Stimulated activated CD8-positive, alpha-beta memory T cell treated with anti-CD3 and anti-CD28 coated beads, Interleukin-12 subunit alpha, Interleukin-12 subunit beta, amount 100 ng/mL, for 24 hours (primary cell): ENCODE data around the gene WDR37.
"Not testable (repeated sequence)": the region's sequence is repeated elsewhere in the genome, so short reads cannot be mapped to it uniquely, and the experiment has no call there.

Source experiments
- DNase-seq: peaks from one replicate; pipeline ENCODE4 v3.0.0-alpha.2; 2020; ENCODE audit errors: extremely low read depth

The WDR37 gene

GRCh38 chr10:1056326-1057105 is at the start of gene WDR37:
Gene WDR37, plus strand, starts transcription at chr10:1056385. Its CDS starts 15,771 bp downstream, at chr10:1072156.
- DNase-seq: peak; percentile 76

- no peak for DNase-seq
Observed at GRCh38 chr10:1006573-1006972, 49.6 kb upstream of the WDR37 start.

GRCh38 chr10:1007583-1007982 is 48.6 kb upstream of the WDR37 start:
- no peak for DNase-seq

GRCh38 chr10:1009071-1009494 is 47.1 kb upstream of the WDR37 start:
- DNase-seq: no peak

- DNase-seq: not testable (repeated sequence)
Observed at GRCh38 chr10:1009947-1010346, 46.2 kb upstream of the WDR37 start.

GRCh38 chr10:1010703-1011102 is 45.5 kb upstream of the WDR37 start:
- no peak for DNase-seq

GRCh38 chr10:1011696-1012095 is 44.5 kb upstream of the WDR37 start:
- no peak for DNase-seq

GRCh38 chr10:1015688-1016087 is 40.5 kb upstream of the WDR37 start:
- no peak for DNase-seq

- no peak for DNase-seq
Observed at GRCh38 chr10:1019362-1019761, 36.8 kb upstream of the WDR37 start.

GRCh38 chr10:1020460-1020859 is 35.7 kb upstream of the WDR37 start:
- no peak for DNase-seq

GRCh38 chr10:1020958-1021357 is 35.2 kb upstream of the WDR37 start:
- DNase-seq: no peak

- DNase-seq: no peak
Observed at GRCh38 chr10:1022413-1022812, 33.8 kb upstream of the WDR37 start.

- DNase-seq: no peak
Observed at GRCh38 chr10:1024103-1024502, 32.1 kb upstream of the WDR37 start.

GRCh38 chr10:1025683-1026082 is 30.5 kb upstream of the WDR37 start, which contains the start of gene IDI2:
Gene IDI2, minus strand, starts transcription at chr10:1025859. Its CDS starts 1,136 bp downstream, at chr10:1024723.
- DNase-seq: no peak

GRCh38 chr10:1026578-1026977 is 29.6 kb upstream of the WDR37 start:
- no peak for DNase-seq

GRCh38 chr10:1029838-1030237 is 26.3 kb upstream of the WDR37 start:
- DNase-seq: no peak

- DNase-seq: no peak
Observed at GRCh38 chr10:1033601-1034000, 22.6 kb upstream of the WDR37 start.

GRCh38 chr10:1034758-1035157 is 21.4 kb upstream of the WDR37 start:
- no peak for DNase-seq

- DNase-seq: no peak
Observed at GRCh38 chr10:1035201-1035600, 21.0 kb upstream of the WDR37 start.

- no peak for DNase-seq
Observed at GRCh38 chr10:1036341-1036791, 19.8 kb upstream of the WDR37 start.

- no peak for DNase-seq
Observed at GRCh38 chr10:1037098-1037497, 19.1 kb upstream of the WDR37 start.

- DNase-seq: not testable (repeated sequence)
Observed at GRCh38 chr10:1038769-1039168, 17.4 kb upstream of the WDR37 start.

- DNase-seq: no peak
Observed at GRCh38 chr10:1040133-1040532, 16.1 kb upstream of the WDR37 start.

- no peak for DNase-seq
Observed at GRCh38 chr10:1041514-1041913, 14.7 kb upstream of the WDR37 start.
